ENCODE data around the gene NGDN.

DNA sequence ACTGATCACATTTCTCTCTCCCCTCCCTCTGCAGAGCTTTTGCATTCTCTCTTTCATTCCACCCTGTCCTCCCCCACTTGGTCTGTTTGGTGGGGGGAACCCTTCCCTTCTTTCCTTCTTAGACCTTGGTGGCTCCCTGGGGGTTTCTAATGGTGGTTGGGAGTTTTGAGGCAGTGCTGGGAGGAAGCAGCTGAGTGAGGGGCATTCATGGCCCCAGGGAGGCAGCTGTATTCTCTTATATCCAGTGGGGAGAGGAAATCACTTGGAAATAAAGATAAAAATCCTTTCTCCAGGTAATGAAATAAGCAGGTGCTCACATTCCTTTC lies 13.3 kb downstream of the NGDN start:
- TF ChIP-seq, protein P1, sequence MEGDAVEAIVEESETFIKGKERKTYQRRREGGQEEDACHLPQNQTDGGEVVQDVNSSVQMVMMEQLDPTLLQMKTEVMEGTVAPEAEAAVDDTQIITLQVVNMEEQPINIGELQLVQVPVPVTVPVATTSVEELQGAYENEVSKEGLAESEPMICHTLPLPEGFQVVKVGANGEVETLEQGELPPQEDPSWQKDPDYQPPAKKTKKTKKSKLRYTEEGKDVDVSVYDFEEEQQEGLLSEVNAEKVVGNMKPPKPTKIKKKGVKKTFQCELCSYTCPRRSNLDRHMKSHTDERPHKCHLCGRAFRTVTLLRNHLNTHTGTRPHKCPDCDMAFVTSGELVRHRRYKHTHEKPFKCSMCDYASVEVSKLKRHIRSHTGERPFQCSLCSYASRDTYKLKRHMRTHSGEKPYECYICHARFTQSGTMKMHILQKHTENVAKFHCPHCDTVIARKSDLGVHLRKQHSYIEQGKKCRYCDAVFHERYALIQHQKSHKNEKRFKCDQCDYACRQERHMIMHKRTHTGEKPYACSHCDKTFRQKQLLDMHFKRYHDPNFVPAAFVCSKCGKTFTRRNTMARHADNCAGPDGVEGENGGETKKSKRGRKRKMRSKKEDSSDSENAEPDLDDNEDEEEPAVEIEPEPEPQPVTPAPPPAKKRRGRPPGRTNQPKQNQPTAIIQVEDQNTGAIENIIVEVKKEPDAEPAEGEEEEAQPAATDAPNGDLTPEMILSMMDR (conservative IDR thresholded peaks at IDR 0.05; ENCODE audit: low read depth, low read length): no peak
- TF ChIP-seq RAD21 (IDR thresholded peaks at IDR 0.05; ENCODE audit: low read length) (no peak), POLR2A (IDR thresholded peaks at IDR 0.05; ENCODE audit: low read depth, low read length) (no peak), RFX5 (IDR thresholded peaks at IDR 0.05; ENCODE audit: low read depth, low read length) (no peak), MXI1 (IDR thresholded peaks at IDR 0.05; ENCODE audit: borderline replicate concordance, low read depth, low read length) (no peak), NFE2L2 (IDR thresholded peaks at IDR 0.05; ENCODE audit: low read depth, low read length) (no peak), MAZ (IDR thresholded peaks at IDR 0.05; ENCODE audit: borderline replicate concordance, low read depth, low read length) (no peak), SMC3 (IDR thresholded peaks at IDR 0.05; ENCODE audit: low read depth, low read length) (no peak), BHLHE40 (IDR thresholded peaks at IDR 0.05; ENCODE audit: low read depth, low read length) (no peak), CEBPB (IDR thresholded peaks at IDR 0.05; ENCODE audit: low read depth, low read length) (no peak), RCOR1 (IDR thresholded peaks at IDR 0.05; ENCODE audit: insufficient replicate concordance, low read length) (no peak), MAFK (IDR thresholded peaks at IDR 0.05; ENCODE audit: low read depth, low read length) (no peak), CHD1 (IDR thresholded peaks at IDR 0.05; ENCODE audit: low read depth, low read length) (no peak)
- TF ChIP-seq, protein P2, sequence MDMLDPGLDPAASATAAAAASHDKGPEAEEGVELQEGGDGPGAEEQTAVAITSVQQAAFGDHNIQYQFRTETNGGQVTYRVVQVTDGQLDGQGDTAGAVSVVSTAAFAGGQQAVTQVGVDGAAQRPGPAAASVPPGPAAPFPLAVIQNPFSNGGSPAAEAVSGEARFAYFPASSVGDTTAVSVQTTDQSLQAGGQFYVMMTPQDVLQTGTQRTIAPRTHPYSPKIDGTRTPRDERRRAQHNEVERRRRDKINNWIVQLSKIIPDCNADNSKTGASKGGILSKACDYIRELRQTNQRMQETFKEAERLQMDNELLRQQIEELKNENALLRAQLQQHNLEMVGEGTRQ (IDR thresholded peaks at IDR 0.05; ENCODE audit: low read depth, low read length): no peak

All from IMR-90 (cell line).